HepG2 (cell line): ENCODE data around the gene RNF8. TPM values are rescaled to one million over a fixed set of nuclear protein-coding genes. Genes with fewer than 3 reads are reported as not detected.

Source experiments
- ATAC-seq: fragments of 200-7000 bp; cut with Tn5 transposase; 3 replicates; pipeline ENCODE4 v1.9.1; 2020; ENCODE audit warnings: mild to moderate bottlenecking, moderate library complexity
- BruUV-seq: library from RNA; stranded (reverse); fragments of 400-500 nt; replicated peaks from 2 replicates; lab custom pipeline; 2021; lab: Mats Ljungman, UMichigan
- CTCF ChIA-PET: fragments of 300-600 bp; formaldehyde crosslinking; extraction: SDS; loops from one replicate; lab custom pipeline; 2021; ENCODE audit warnings: low total read pairs, inconsistent platforms, low intra/inter-chr PET ratio; lab: Yijun Ruan, JAX
- POLR2A ChIA-PET: fragments of 350-600 bp; sonication (Branson Sonifier 250); formaldehyde crosslinking; loops from one replicate; lab custom pipeline; 2020; ENCODE audit warnings: antibody characterized with exemption, inconsistent platforms; lab: Yijun Ruan, JAX
- DNase-seq: peaks from one replicate; pipeline ENCODE4 v3.0.0-alpha.2; 2015; ENCODE audit warnings: low spot score
- FAIRE-seq: peaks from 3 replicates; lab custom pipeline; 2011; peaks lifted over from hg19 to GRCh38; lab: Jason Lieb, UNC
- H2AFZ ChIP-seq: one replicate; pipeline ENCODE4 v1.6.1; 2011; ENCODE audit warnings: low read length, inconsistent platforms
- H3K27ac ChIP-seq: fragments of 300-600 bp; 3 replicates; pipeline ENCODE4 v1.8.0; 2011; ENCODE audit warnings: mixed run types, mild to moderate bottlenecking, mixed read lengths, low read length, inconsistent platforms; ENCODE audit not compliant: insufficient read depth; ENCODE audit errors: extremely low read length
- H3K27me3 ChIP-seq, 2 experiments: fragments of 200-600 bp in 1 of 2; 2 replicates in 1 of 2; 3 replicates in 1 of 2; pipeline versions ENCODE4 v1.6.0 to v1.8.0; 2011; ENCODE audit warnings: low read length in 2 of 2, mild to moderate bottlenecking in 2 of 2, moderate library complexity in 2 of 2, inconsistent platforms in 1 of 2; ENCODE audit not compliant: insufficient read depth in 2 of 2, control insufficient read depth in 1 of 2
- H3K36me3 ChIP-seq, 2 experiments: fragments of 200-600 bp in 1 of 2; replicated peaks in 1 of 2; 2 replicates in 1 of 2; 3 replicates in 1 of 2; pipeline versions ENCODE4 v1.5.1 to v1.8.0; 2011; ENCODE audit warnings: low read length in 2 of 2, inconsistent platforms in 1 of 2; ENCODE audit not compliant: insufficient read depth in 2 of 2, control insufficient read depth in 1 of 2
- H3K4me1 ChIP-seq: 2 replicates; pipeline ENCODE4 v1.5.1; 2012; ENCODE audit warnings: low read length, inconsistent platforms; ENCODE audit not compliant: insufficient read depth
- H3K4me2 ChIP-seq: 2 replicates; pipeline ENCODE4 v1.6.0; 2011; ENCODE audit warnings: low read depth, low read length, inconsistent platforms
- H3K4me3 ChIP-seq, 3 experiments: fragments of 200-600 bp in 1 of 3; sonication (generic), shearing (Covaris generic) in 1 of 3; replicated peaks in 1 of 3; 2 replicates each; pipeline ENCODE4 v1.5.1; 2011 to 2016; ENCODE audit warnings: low read length in 3 of 3, inconsistent platforms in 2 of 3, low read depth in 2 of 3, mild to moderate bottlenecking in 2 of 3, control low read depth in 1 of 3, mixed read lengths in 1 of 3; ENCODE audit not compliant: insufficient read depth in 1 of 3
- H3K79me2 ChIP-seq: one replicate; pipeline ENCODE4 v1.6.1; 2011; ENCODE audit warnings: low read length, inconsistent platforms; ENCODE audit not compliant: insufficient read depth
- H3K9ac ChIP-seq: 2 replicates; pipeline ENCODE4 v1.6.0; 2011; ENCODE audit warnings: mild to moderate bottlenecking, low read depth, low read length, inconsistent platforms; ENCODE audit not compliant: insufficient read depth
- H3K9me3 ChIP-seq: 2 replicates; pipeline ENCODE4 v1.5.1; 2012; ENCODE audit warnings: mild to moderate bottlenecking, low read length
- H4K20me1 ChIP-seq: 2 replicates; pipeline ENCODE4 v1.6.0; 2011; ENCODE audit warnings: inconsistent platforms, mild to moderate bottlenecking, low read length, moderate library complexity; ENCODE audit not compliant: insufficient read depth
- FOXK1 ChIP-seq: sonication (generic); formaldehyde crosslinking; IDR thresholded peaks from 2 replicates; pipeline ENCODE4 v1.4.0; 2020; ENCODE audit warnings: low read depth, missing genetic modification reagents, borderline replicate concordance
- HDAC6 ChIP-seq: fragments of 200-600 bp; sonication (generic); IDR thresholded peaks from 2 replicates; pipeline ENCODE4 v1.7.0; 2017; ENCODE audit warnings: mild to moderate bottlenecking, antibody characterized with exemption, low read length, low read depth
- NR2F6 ChIP-seq, 2 experiments: IDR thresholded peaks; 2 replicates each; pipeline ENCODE4 v1.6.1; 2016; ENCODE audit warnings: antibody characterized with exemption in 1 of 2, mild to moderate bottlenecking in 1 of 2
- RFX1 ChIP-seq: fragments of 450-650 bp; IDR thresholded peaks from 2 replicates; pipeline ENCODE4 v1.6.1; 2017
- ZNF282 ChIP-seq: fragments of 450-650 bp; IDR thresholded peaks from 2 replicates; pipeline ENCODE4 v1.6.1; 2018; ENCODE audit not compliant: partially characterized antibody
- ZNF549 ChIP-seq: sonication (generic); formaldehyde crosslinking; IDR thresholded peaks from 2 replicates; pipeline ENCODE4 v1.5.0; 2020; ENCODE audit warnings: missing genetic modification reagents
- ZNF674 ChIP-seq: sonication (generic); formaldehyde crosslinking; IDR thresholded peaks from 2 replicates; pipeline ENCODE4 v1.5.0; 2020; ENCODE audit warnings: low read depth, mild to moderate bottlenecking, missing genetic modification reagents
- ZNF780A ChIP-seq: sonication (generic); formaldehyde crosslinking; IDR thresholded peaks from 2 replicates; pipeline ENCODE4 v1.8.0; 2022; ENCODE audit warnings: mild to moderate bottlenecking, missing genetic modification reagents, moderate library complexity
- WGBS: methylation state at CpG from one replicate; pipeline ENCODE4 v1.1.6; 2017; ENCODE audit warnings: low lambda C conversion rate; 5-methylcytosine and 5-hydroxymethylcytosine counted together
- in situ Hi-C: cut with HindIII; loops from 2 replicates; pipeline ENCODE4 v1.10.0; 2017; ENCODE audit warnings: low pct_unique_long_range_greater_than_20kb; ENCODE audit not compliant: extremely low pct_ligation_motif_present
- intact Hi-C: fragments of 100-400 bp; cut with micrococcal nuclease; formaldehyde crosslinking; loops from one replicate; pipeline ENCODE4 v1.10.0; 2022; ENCODE audit not compliant: unreplicated experiment
- polyA plus RNA-seq, 8 experiments: library from polyadenylated mRNA; depleted of rRNA in 3 of 8; stranded (reverse) in 7 of 8; unstranded in 1 of 8; fragments of >200 nt; fragmentation: Illumina TruSeq in 4 of 8; extraction: Trizol in 4 of 8; gene quantifications; 2 replicates each; pipeline versions ENCODE4 v1.2.1 to v1.2.3, GENCODE V29; 2011 to 2016; ENCODE audit warnings: low read depth in 4 of 8, missing spikeins in 1 of 8, mixed read lengths in 1 of 8; ENCODE audit not compliant: insufficient read depth in 1 of 8
- total RNA-seq, 5 experiments: library from RNA; depleted of rRNA; stranded (reverse); fragments of >200 nt; fragmentation: Illumina TruSeq; extraction: Trizol; gene quantifications; 2 replicates each; pipeline ENCODE4 v1.2.3, GENCODE V29; 2016; ENCODE audit warnings: low read depth in 1 of 5
- TF ChIP-seq, protein P1 (sequence below): sonication (generic); formaldehyde crosslinking; IDR thresholded peaks from 2 replicates; pipeline ENCODE4 v1.4.0; 2020; ENCODE audit warnings: mild to moderate bottlenecking, missing genetic modification reagents

The RNF8 gene
- total and polyA plus RNA-seq, 2 of the 13 experiments (the other 11 are each of a cell fraction or from before 2014, with no cell fraction given), result 21.8 to 47.6 TPM

DNA sequence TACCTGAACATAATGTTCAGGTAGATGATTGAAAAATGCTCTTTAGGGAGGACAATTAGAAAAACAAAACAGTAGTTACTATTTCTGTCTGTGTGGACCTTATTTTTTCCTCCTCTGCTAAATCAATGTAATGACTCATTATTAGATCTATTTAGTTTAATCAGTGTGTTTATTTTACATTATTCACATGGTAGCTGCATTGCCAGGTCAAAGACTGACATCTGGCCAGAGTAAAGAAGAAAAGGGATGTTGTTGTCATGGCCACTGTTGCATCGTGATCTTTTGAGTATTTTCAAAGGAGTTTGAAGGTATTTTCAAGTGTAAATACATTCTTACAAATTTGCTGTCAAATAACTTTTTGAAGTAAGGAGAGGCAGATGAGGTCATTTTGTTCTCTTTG lies 85.1 kb downstream of the RNF8 start:
- Histone ChIP-seq H2AFZ (no peak overlapping the region), H3K27me3 (no peaks in the 10 kb centered on the region), H3K4me3 (no peak overlapping the region), H4K20me1 (no peaks in the 10 kb centered on the region), H3K27ac (no peak overlapping the region), H3K9me3 (no peaks in the 10 kb centered on the region), H3K4me2 (no peak overlapping the region), H3K36me3 (peaks cover 14 to 61% of the 10 kb centered on the region in 2 experiments), H3K4me1 (peaks cover 15% of the 10 kb centered on the region), H3K79me2 (peaks cover 15% of the 10 kb centered on the region), H3K9ac (no peak overlapping the region)
- BruUV-seq, result no TSS peak
- in situ Hi-C loops, result no loop called here
- TF ChIP-seq ZNF549 (CRISPR knock-in tag) (no peak), ZNF780A (CRISPR knock-in tag) (no peak), HDAC6 (no peak), ZNF674 (CRISPR knock-in tag) (no peak), NR2F6 (IDR thresholded peaks at IDR 0.05) (no peak), NR2F6 (CRISPR knock-in tag; IDR thresholded peaks at IDR 0.05) (no peak), FOXK1 (CRISPR knock-in tag) (no peak)
- TF ChIP-seq, protein P1, sequence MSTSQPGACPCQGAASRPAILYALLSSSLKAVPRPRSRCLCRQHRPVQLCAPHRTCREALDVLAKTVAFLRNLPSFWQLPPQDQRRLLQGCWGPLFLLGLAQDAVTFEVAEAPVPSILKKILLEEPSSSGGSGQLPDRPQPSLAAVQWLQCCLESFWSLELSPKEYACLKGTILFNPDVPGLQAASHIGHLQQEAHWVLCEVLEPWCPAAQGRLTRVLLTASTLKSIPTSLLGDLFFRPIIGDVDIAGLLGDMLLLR, result no peak
- DNase-seq (no peak), FAIRE-seq (no peak), ATAC-seq (no peak)
- intact Hi-C loops, result no loop called here
- CTCF ChIA-PET, result no interaction called here
- 86% methylated on average over 1 of the region's 1 CpG for WGBS
- POLR2A ChIA-PET, result no interaction called here

DNA sequence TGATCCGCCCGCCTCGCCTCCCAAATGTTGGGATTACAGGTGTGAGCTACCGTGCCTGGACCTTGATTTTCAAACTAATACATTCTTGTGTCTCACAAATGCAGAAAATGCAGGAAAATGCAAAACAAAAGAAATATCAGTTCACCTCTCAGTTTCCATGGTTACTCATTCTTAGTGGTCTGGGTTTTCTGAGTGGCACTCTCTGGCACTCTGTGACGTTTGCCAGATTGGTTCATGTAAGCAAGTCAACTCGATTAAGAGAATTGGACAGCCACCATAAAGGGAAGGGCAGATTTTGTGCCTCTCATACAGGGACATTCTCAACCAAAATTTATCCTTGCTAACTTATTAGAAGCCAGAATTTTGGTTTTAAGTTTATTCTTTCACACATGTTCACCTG lies 87.9 kb downstream of the RNF8 start:
- no peak for ATAC-seq
- no peak for DNase-seq
- in situ Hi-C loops, result no loop called here
- BruUV-seq, result no TSS peak
- no peak overlapping the region for H2AFZ ChIP-seq
- no peaks in the 10 kb centered on the region for H4K20me1 ChIP-seq
- no peak overlapping the region for H3K4me2 ChIP-seq
- no peak for FAIRE-seq
- 95% methylated on average over 6 of the region's 6 CpGs for whole genome bisulfite sequencing
- ChIA-PET CTCF (no interaction called here), POLR2A (no interaction called here)
- no peak overlapping the region for H3K9ac ChIP-seq
- H3K4me3 ChIP-seq, result no peak overlapping the region
- intact Hi-C loops, result no loop called here
- H3K27me3 ChIP-seq, result no peaks in the 10 kb centered on the region
- H3K27ac ChIP-seq, result no peak overlapping the region
- peak; percentile 14; the same call in 1 of the 2 replicates for TF ChIP-seq RFX1
- TF ChIP-seq ZNF282, result no peak
- H3K36me3 ChIP-seq, result peaks cover 17 to 68% of the 10 kb centered on the region in 2 experiments
- H3K9me3 ChIP-seq, result no peaks in the 10 kb centered on the region
- H3K4me1 ChIP-seq, result no peaks in the 10 kb centered on the region
- H3K79me2 ChIP-seq, result no peaks in the 10 kb centered on the region
